GM12864 (cell line): ENCODE results near the gene TRPT1.

Experiments
- DNase-seq: peaks from one replicate; pipeline ENCODE4 v3.0.0-alpha.2; 2011; ENCODE audit warnings: low read depth
- H3K4me3 ChIP-seq: 2 replicates; pipeline ENCODE4 v1.5.1; 2011; ENCODE audit warnings: mild to moderate bottlenecking, low read depth, low read length, control low read depth
- TF ChIP-seq, protein P1 (sequence below): IDR thresholded peaks from 2 replicates; pipeline ENCODE4 v1.5.1; 2011; ENCODE audit warnings: low read depth, mild to moderate bottlenecking, moderate library complexity, low read length, control low read depth, inconsistent platforms; ENCODE audit errors: missing control alignments

TRPT1 gene

DNA sequence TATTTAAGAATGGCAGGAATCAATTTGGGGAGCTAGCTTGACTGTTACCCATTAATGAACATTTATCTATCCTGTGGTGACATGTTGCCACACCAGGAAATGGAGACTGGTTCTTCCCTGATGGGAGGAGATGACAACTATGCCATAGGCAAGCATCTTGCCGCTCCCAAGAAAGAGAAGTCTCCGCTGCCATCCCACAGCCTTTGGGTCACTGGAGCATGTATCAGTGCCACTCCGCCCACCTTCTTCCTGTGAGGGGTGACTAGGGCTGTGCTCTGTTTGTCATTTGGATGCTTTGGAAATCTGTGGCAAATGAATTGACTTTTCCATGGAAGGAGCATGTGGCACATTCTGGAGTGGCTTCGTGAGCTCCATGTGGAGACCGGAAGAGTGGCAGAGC lies 33.6 kb downstream of the TRPT1 start:
- H3K4me3 ChIP-seq = no peak overlapping the region
- no peak for DNase-seq
- TF ChIP-seq, protein P1, sequence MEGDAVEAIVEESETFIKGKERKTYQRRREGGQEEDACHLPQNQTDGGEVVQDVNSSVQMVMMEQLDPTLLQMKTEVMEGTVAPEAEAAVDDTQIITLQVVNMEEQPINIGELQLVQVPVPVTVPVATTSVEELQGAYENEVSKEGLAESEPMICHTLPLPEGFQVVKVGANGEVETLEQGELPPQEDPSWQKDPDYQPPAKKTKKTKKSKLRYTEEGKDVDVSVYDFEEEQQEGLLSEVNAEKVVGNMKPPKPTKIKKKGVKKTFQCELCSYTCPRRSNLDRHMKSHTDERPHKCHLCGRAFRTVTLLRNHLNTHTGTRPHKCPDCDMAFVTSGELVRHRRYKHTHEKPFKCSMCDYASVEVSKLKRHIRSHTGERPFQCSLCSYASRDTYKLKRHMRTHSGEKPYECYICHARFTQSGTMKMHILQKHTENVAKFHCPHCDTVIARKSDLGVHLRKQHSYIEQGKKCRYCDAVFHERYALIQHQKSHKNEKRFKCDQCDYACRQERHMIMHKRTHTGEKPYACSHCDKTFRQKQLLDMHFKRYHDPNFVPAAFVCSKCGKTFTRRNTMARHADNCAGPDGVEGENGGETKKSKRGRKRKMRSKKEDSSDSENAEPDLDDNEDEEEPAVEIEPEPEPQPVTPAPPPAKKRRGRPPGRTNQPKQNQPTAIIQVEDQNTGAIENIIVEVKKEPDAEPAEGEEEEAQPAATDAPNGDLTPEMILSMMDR = no peak

DNA sequence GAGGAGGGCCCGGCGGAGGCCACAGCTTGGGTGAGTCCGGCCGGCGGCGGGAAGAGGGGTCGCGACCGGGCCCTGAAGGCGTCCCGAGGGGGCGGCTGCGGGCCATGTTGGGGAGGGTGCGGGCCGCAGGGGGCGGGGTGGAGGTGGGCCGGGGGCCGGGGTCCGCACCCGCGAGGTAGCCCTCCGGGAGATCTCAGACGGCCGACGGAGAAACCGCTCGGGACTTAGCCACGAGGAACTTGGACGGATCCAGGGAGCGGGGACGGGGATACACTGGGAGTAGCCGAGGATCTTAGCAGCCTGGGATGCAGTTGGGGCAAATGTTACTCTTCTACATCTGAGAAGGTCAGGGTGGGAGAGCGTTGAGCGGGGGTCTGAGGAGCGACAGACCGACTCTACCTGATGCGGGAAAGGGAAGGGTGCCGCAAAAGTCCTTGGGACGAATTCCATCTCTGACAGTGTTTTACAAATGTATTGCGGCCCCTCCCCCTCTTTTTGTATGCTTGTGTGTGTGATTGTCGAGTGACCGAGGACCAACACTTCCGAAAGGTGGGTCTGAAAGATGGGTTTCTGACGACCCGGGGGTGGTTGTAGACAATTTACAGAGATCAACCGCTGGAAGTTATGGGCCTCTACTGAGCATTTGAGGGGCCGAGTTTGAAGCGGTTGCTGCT lies 39.4 kb downstream of the TRPT1 start:
- no peak for DNase-seq
- TF ChIP-seq, protein P1 = no peak
- H3K4me3 ChIP-seq = no peak overlapping the region

DNA sequence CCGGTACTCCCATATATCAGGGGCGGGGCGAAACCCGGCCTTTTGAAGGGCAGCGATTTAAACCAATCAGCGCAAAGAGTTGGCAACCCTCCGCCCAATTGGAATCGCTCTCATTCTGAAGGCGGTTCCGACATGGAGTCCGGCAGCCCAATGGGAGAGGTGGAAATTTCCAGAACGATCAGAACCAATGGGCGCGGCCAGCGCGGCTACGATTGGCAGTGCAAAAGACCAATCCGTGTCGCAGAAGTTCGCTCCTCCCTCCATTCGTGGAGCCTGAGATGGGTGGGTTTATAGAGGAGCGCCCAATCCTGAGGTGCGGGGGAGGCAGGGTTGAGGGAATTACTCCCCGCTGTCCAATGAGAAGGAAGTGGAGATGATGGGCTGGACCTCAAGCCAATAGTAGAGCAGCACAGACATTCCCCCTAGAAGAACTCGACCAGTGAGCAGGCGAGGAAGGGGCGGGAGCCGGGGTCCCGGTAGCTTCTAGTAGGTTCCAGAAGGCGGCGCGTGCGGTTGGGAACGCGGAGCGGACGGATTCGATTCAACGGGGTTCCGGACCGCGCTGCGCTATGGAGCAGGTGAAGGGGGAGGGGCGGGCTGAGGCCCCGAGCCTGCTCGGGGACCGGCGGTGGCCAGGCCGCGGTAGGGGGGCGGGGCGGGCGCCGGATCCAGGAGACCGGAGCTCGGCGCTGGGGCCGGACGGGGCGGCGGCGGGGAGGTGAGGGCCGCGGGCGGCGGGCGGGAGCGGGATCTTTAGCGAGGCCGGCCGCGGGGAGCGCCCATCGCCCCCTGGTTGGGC lies 40.1 kb downstream of the TRPT1 start, which contains the start of gene STIP1:
Gene STIP1 (plus strand): TSS at position 479 of the 799 bp plus-strand sequence. CDS start 91 bp downstream, at position 570.
- peak; percentile 100 for DNase-seq
- peak within 1 kb of the TSS; percentile 64 for H3K4me3 ChIP-seq
- TF ChIP-seq, protein P1 = peak; percentile 39

DNA sequence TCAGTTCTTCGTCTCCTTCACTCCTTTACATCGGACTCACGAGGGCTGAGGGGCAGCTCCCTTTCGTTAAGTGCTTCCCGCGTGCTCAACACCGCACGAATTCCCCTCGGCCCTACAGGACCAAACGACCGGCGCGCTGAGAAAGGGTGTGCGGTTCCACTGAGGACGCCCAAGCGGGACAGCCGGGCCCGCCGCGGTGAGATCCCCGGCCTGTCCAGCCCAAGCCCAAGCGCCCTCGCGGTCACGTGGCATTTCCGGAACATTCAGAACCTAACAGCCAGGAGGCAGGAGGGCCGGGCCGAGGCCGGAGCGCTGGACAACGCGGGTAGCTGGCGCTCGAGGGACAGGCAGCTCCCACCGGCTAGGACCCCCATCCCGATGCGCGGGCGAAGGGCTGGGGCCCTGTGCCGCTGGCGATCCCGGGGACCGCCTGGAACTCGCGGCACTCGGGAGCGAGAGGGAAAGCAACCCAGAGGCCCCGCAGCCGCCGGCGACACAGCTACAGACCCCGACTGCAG lies 40.8 kb downstream of the TRPT1 start:
- TF ChIP-seq, protein P1 = no peak
- DNase-seq = no peak
- H3K4me3 ChIP-seq = peak overlapping the region; percentile 64

DNA sequence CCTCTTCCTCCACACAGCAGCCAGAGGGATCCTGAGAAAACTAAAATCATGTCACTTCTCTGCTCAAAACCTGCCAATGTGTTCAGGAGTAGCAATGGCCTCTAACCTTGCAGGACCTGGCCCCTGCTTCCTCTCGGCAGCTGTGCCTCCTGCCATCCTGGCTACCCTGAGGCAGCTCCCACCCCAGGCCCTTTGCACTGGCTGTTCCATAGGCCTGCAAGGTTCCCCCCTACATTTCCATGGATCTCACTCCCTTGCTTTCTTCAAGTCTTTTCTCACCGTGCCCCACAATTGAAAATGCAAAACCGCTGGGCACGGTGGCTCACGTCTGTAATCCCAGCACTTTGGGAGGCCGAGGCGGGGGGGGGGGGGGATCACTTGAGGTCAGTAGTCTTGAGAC lies 42.1 kb downstream of the TRPT1 start:
- no peak for DNase-seq
- no peak overlapping the region; the same call in 1 of the 2 replicates for H3K4me3 ChIP-seq
- TF ChIP-seq, protein P1 = no peak

DNA sequence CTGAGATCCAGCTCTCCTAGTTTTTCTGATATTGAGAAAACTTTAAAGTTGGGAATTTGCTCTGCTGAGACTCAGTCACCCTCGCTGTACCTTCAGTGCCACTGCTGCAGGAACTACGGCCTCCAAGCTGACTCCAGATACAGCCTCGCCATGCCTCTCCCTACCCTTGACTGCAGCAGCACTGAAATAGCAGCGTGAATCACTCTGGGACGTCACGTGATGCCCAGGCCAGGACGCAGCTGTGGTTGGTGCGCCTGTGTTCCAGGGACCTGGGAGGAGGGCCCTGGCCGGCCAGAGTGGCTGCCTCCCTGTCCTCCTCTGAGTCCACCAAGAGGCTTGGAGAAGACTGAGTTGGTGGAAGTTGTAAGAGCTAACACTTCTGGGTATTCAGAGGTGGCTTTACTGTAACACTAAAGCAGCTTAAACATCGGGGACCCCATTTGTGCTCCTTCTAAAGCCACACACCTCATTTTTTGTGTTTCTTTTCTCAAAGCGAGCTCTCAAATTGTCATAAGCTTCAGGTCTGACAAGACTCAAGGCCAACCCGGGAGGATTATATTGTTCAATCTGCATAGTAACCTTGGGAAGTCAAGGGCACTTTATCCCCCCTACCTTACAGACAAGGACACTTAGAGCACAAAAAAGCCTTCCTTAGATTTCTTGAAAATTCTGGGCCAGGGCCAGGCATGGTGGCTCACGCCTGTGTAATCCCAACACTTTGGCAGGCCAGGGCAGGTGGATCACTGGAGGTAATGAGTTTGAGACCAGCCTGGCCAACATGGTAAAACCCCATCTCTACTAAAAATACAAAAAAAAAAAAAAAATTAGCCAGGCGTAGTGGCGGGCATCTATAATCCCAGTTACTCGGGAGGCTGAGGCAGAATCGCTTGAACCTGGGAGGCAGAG lies 44.2 kb downstream of the TRPT1 start:
- no peak overlapping the region for H3K4me3 ChIP-seq
- DNase-seq = no peak
- TF ChIP-seq, protein P1 = no peak
